PFSK-1 (cell line): ENCODE measurements around the gene EVA1A.

ENCODE experiments used
- FOXP2 ChIP-seq: optimal IDR thresholded peaks from 2 replicates; pipeline ENCODE3; 2011; ENCODE audit warnings: borderline replicate concordance, control low read depth, inconsistent platforms; ENCODE audit not compliant: insufficient read depth; ENCODE audit errors: extremely low read length, extremely low read depth
- SIN3A ChIP-seq: IDR thresholded peaks from 2 replicates; pipeline ENCODE4 v1.6.1; 2012; ENCODE audit warnings: mild to moderate bottlenecking, low read length, moderate library complexity, borderline replicate concordance; ENCODE audit not compliant: insufficient read depth
- TAF1 ChIP-seq: IDR thresholded peaks from 2 replicates; pipeline ENCODE4 v1.6.1; 2012; ENCODE audit warnings: low read length, control low read depth, borderline replicate concordance; ENCODE audit not compliant: insufficient read depth

DNA sequence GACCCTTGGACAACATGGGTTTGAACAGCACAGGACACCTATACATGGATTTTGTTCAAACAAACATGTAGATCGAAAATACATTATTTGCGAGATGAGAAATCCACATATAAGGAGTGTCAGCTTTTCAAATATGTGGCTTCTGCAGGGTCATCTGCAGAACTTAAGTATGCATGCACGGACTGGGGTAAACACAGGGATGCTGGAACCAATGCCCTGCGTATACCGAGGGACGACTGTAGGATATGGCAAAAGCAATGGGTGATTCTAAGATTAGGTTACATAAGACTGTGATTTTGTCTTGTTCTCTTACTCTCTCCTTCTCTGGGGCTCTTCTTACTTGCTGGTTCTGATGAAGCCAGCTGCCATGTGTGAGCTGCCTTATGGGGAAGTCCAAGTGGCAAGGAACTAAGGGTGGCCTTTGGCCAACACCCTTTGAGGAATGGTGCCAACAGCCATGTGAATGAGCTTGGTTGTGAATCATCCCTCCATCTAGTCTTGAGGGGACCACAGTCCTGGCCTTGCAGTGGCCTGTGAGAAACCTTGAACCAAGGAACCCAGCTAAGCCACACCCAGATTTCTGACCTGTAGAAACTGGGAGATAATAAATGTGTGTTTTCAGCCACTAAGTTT lies 66.5 kb downstream of the EVA1A start:
- TF ChIP-seq TAF1 (no peak), FOXP2 (no peak), SIN3A (no peak)
